Keratinocyte (primary cell): ENCODE results near the gene SSBP2.

Experiments used
- EZH2 ChIP-seq: IDR thresholded peaks from one replicate; pipeline ENCODE4 v1.6.1; 2012; ENCODE audit warnings: inconsistent platforms, mild to moderate bottlenecking, low read length, moderate library complexity
- TF ChIP-seq, protein P1 (sequence below), 3 experiments: IDR thresholded peaks in 1 of 3; conservative IDR thresholded peaks in 1 of 3; optimal IDR thresholded peaks in 1 of 3; 2 replicates in 2 of 3; 3 replicates in 1 of 3; pipeline versions ENCODE3 to v1.5.1; 2011; ENCODE audit warnings: low read length in 3 of 3, mild to moderate bottlenecking in 3 of 3, moderate library complexity in 2 of 3, control low read depth in 1 of 3, inconsistent platforms in 1 of 3; ENCODE audit not compliant: insufficient read depth in 2 of 3; ENCODE audit errors: extremely low read depth in 1 of 3

GRCh38 chr5:81370912-81371311, 380.0 kb downstream of the SSBP2 start:
- TF ChIP-seq, protein P1, sequence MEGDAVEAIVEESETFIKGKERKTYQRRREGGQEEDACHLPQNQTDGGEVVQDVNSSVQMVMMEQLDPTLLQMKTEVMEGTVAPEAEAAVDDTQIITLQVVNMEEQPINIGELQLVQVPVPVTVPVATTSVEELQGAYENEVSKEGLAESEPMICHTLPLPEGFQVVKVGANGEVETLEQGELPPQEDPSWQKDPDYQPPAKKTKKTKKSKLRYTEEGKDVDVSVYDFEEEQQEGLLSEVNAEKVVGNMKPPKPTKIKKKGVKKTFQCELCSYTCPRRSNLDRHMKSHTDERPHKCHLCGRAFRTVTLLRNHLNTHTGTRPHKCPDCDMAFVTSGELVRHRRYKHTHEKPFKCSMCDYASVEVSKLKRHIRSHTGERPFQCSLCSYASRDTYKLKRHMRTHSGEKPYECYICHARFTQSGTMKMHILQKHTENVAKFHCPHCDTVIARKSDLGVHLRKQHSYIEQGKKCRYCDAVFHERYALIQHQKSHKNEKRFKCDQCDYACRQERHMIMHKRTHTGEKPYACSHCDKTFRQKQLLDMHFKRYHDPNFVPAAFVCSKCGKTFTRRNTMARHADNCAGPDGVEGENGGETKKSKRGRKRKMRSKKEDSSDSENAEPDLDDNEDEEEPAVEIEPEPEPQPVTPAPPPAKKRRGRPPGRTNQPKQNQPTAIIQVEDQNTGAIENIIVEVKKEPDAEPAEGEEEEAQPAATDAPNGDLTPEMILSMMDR (optimal IDR thresholded peaks at IDR 0.05 in 1 of 3, IDR thresholded peaks at IDR 0.05 in 1 of 3, conservative IDR thresholded peaks at IDR 0.05 in 1 of 3; ENCODE audit: extremely low read depth in 1 of 3, insufficient read depth in 2 of 3, low read length in 3 of 3) = no peak
- no peak for TF ChIP-seq EZH2
